ENCODE results near the gene DYRK4.

The DYRK4 gene

GRCh38 chr12:4645023-4645422 is 83.0 kb downstream of the DYRK4 start:
- peaks cover 53% of the 10 kb centered on the region for H3K27me3 ChIP-seq
- no peaks in the 10 kb centered on the region for H3K36me3 ChIP-seq
- no peaks in the 10 kb centered on the region for H3K9me3 ChIP-seq
- TF ChIP-seq CTCF (IDR thresholded peaks at IDR 0.05): no peak
- no peak overlapping the region for H3K4me3 ChIP-seq (ENCODE audit: low read depth in 1 of 2, low read length in 1 of 2)
- H3K27ac ChIP-seq: no peak overlapping the region
- H3K4me1 ChIP-seq (ENCODE audit: control insufficient read depth in 1 of 2, insufficient read depth in 1 of 2, low read depth in 1 of 2, low read length in 1 of 2): peaks cover 17% of the 10 kb centered on the region in 2 experiments

- peak overlapping the region; percentile 73 for H3K27ac ChIP-seq
- peaks cover 19 to 25% of the 10 kb centered on the region in 2 experiments for H3K4me1 ChIP-seq (ENCODE audit: control insufficient read depth in 1 of 2, insufficient read depth in 1 of 2, low read depth in 1 of 2, low read length in 1 of 2)
- no peaks in the 10 kb centered on the region for H3K36me3 ChIP-seq
- no peaks in the 10 kb centered on the region for H3K9me3 ChIP-seq
- H3K27me3 ChIP-seq: peaks cover 39% of the 10 kb centered on the region
- no peak for TF ChIP-seq CTCF (IDR thresholded peaks at IDR 0.05)
- peak overlapping the region; percentile 85 to 87 for H3K4me3 ChIP-seq (ENCODE audit: low read depth in 1 of 2, low read length in 1 of 2)
These were observed 86.1 kb downstream of the DYRK4 start for GRCh38 chr12:4648104-4648500.

- H3K4me1 ChIP-seq (ENCODE audit: control insufficient read depth in 1 of 2, insufficient read depth in 1 of 2, low read depth in 1 of 2, low read length in 1 of 2): peaks cover 22 to 29% of the 10 kb centered on the region in 2 experiments
- peak within 1 kb of the TSS; percentile 73 for H3K27ac ChIP-seq
- H3K4me3 ChIP-seq (ENCODE audit: low read depth in 1 of 2, low read length in 1 of 2): peak within 1 kb of the TSS; percentile 85 to 87
- H3K27me3 ChIP-seq: peaks cover 32% of the 10 kb centered on the region
- H3K9me3 ChIP-seq: no peaks in the 10 kb centered on the region
- no peak for TF ChIP-seq CTCF (IDR thresholded peaks at IDR 0.05)
- no peaks in the 10 kb centered on the region for H3K36me3 ChIP-seq
These were observed 86.7 kb downstream of the DYRK4 start, which contains the start of the genes AKAP3 and NDUFA9 for GRCh38 chr12:4648501-4649357. TSS of gene AKAP3 (minus strand) at chr12:4649051. CDS start at chr12:4638196, 10,855 bp downstream. TSS of gene NDUFA9 (plus strand) at chr12:4649114. CDS start at chr12:4649127, 13 bp downstream.

- peaks cover 26% of the 10 kb centered on the region for H3K27me3 ChIP-seq
- peaks cover 2% of the 10 kb centered on the region for H3K36me3 ChIP-seq
- H3K4me3 ChIP-seq (ENCODE audit: low read depth in 1 of 2, low read length in 1 of 2): peak overlapping the region; percentile 85 to 87
- peaks cover 22 to 29% of the 10 kb centered on the region in 2 experiments for H3K4me1 ChIP-seq (ENCODE audit: control insufficient read depth in 1 of 2, insufficient read depth in 1 of 2, low read depth in 1 of 2, low read length in 1 of 2)
- no peak for TF ChIP-seq CTCF (IDR thresholded peaks at IDR 0.05)
- H3K9me3 ChIP-seq: no peaks in the 10 kb centered on the region
- peak overlapping the region; percentile 73 for H3K27ac ChIP-seq
These were observed 87.3 kb downstream of the DYRK4 start for GRCh38 chr12:4649358-4649661.

GRCh38 chr12:4653257-4653656 is 91.2 kb downstream of the DYRK4 start:
- peaks cover 18 to 25% of the 10 kb centered on the region in 2 experiments for H3K4me1 ChIP-seq (ENCODE audit: control insufficient read depth in 1 of 2, insufficient read depth in 1 of 2, low read depth in 1 of 2, low read length in 1 of 2)
- no peak for TF ChIP-seq CTCF (IDR thresholded peaks at IDR 0.05)
- H3K9me3 ChIP-seq: no peaks in the 10 kb centered on the region
- H3K4me3 ChIP-seq (ENCODE audit: low read depth in 1 of 2, low read length in 1 of 2): no peak overlapping the region
- peaks cover 40% of the 10 kb centered on the region for H3K36me3 ChIP-seq
- no peak overlapping the region for H3K27ac ChIP-seq
- no peaks in the 10 kb centered on the region for H3K27me3 ChIP-seq

Data from neutrophil (primary cell).